Spleen (tissue), 11 donors: ENCODE measurements around the gene ABCB1. TPM values are rescaled to one million over a fixed set of nuclear protein-coding genes. Genes with fewer than 3 reads are reported as not detected.

Source experiments
- DNase-seq: peaks from one replicate; pipeline ENCODE4 v3.0.0-alpha.2; 2020
- H3K27ac ChIP-seq, 8 donors: fragments of 200-600 bp; sonication (generic) in 7 of 8; 1 replicate in 4 of 8; 2 replicates in 4 of 8; pipeline versions ENCODE4 v1.5.0 to v1.8.0; 2016 to 2021; ENCODE audit warnings: inconsistent platforms in 4 of 8, mild to moderate bottlenecking in 4 of 8, moderate library complexity in 1 of 8
- H3K27me3 ChIP-seq, 7 donors: fragments of 200-600 bp; sonication (generic) in 6 of 7; replicated peaks in 1 of 7; 1 replicate in 4 of 7; 2 replicates in 3 of 7; pipeline versions ENCODE4 v1.5.0 to v1.8.0; 2016 to 2021; ENCODE audit warnings: inconsistent platforms in 3 of 7, mild to moderate bottlenecking in 1 of 7
- H3K36me3 ChIP-seq, 6 donors: fragments of 200-600 bp; sonication (generic) in 5 of 6; 1 replicate in 4 of 6; 2 replicates in 2 of 6; pipeline versions ENCODE4 v1.5.0 to v1.8.0; 2016 to 2021; ENCODE audit warnings: inconsistent platforms in 2 of 6
- H3K4me1 ChIP-seq, 6 donors: fragments of 200-600 bp; sonication (generic) in 5 of 6; 1 replicate in 3 of 6; 2 replicates in 3 of 6; pipeline versions ENCODE4 v1.5.0 to v1.8.0; 2016 to 2021; ENCODE audit warnings: inconsistent platforms in 3 of 6
- H3K4me3 ChIP-seq, 8 donors: fragments of 200-600 bp; sonication (generic) in 7 of 8; 1 replicate in 4 of 8; 2 replicates in 4 of 8; pipeline versions ENCODE4 v1.5.0 to v1.8.0; 2016 to 2021; ENCODE audit warnings: inconsistent platforms in 4 of 8, mild to moderate bottlenecking in 4 of 8, moderate library complexity in 2 of 8
- H3K9me3 ChIP-seq, 8 donors: fragments of 200-600 bp; sonication (generic) in 7 of 8; 1 replicate in 4 of 8; 2 replicates in 4 of 8; pipeline versions ENCODE4 v1.5.0 to v1.8.0; 2016 to 2021; ENCODE audit warnings: inconsistent platforms in 4 of 8
- CTCF ChIP-seq, 11 experiments: fragments of 200-600 bp in 7 of 11; fragments of 450-650 bp in 4 of 11; sonication (generic) in 4 of 11; IDR thresholded peaks in 8 of 11; conservative IDR thresholded peaks in 3 of 11; 1 replicate in 7 of 11; 2 replicates in 4 of 11; pipeline versions ENCODE4 v1.4.0 to v1.8.0; 2016 to 2021; ENCODE audit warnings: antibody characterized with exemption in 11 of 11, inconsistent platforms in 4 of 11, mild to moderate bottlenecking in 1 of 11
- POLR2A ChIP-seq, 3 donors: fragments of 450-650 bp; IDR thresholded peaks; one replicate each; pipeline ENCODE4 v1.5.1; 2017; ENCODE audit warnings: antibody characterized with exemption in 3 of 3, mild to moderate bottlenecking in 1 of 3
- POLR2AphosphoS5 ChIP-seq, 3 donors: sonication (generic); formaldehyde crosslinking; IDR thresholded peaks; one replicate each; pipeline ENCODE4 v1.5.1; 2017; ENCODE audit warnings: antibody characterized with exemption in 3 of 3
- WGBS, 5 donors: extraction: QIAGEN DNeasy Blood & Tissue Kit in 3 of 5; methylation state at CpG; one replicate each; pipeline versions ENCODE4 v1.1.5 to v1.1.7; 2013 to 2018; 5-methylcytosine and 5-hydroxymethylcytosine counted together
- intact Hi-C: fragments of 100-400 bp; cut with DNase I; formaldehyde crosslinking; loops from one replicate; pipeline ENCODE4 v1.15.0; 2023; ENCODE audit warnings: low total_unique reads
- polyA plus RNA-seq, 3 donors: library from polyadenylated mRNA; stranded (reverse); fragments of 200-250 nt; gene quantifications; one replicate each; pipeline ENCODE4 v1.2.1, GENCODE V29; 2013
- total RNA-seq, 7 donors: library from RNA; depleted of rRNA in 3 of 7; stranded (reverse); fragments of >200 nt in 3 of 7; fragmentation: NEBNext Ultra II Directional in 4 of 7; extraction: Animal tissue kit (Norgen Biotek cat#: 25700) in 4 of 7; gene quantifications; one replicate each; pipeline versions ENCODE4 v1.1.0 to v1.2.1, GENCODE V29; 2016 to 2021
- donor health status: healthy with polysubstance abuse.
- donor health status: DM: no; HTN: no; CAD: no; lungs with moderate emphysema.
- donor health status: DM: no; HTN: no; CAD: no.
- donor health status: Bipolar disorder and iron deficiency.
- donor health status: healthy.
- donor health status: DM: no; HTN: no; CAD: no.
- donor health status: DM: yes; HTN: yes; CAD: no.

Gene ABCB1
- total and polyA plus RNA-seq, 10 donors: 3.0 to 25.6 (median 11.3) TPM

- H3K36me3 ChIP-seq: no peaks in the 10 kb centered on the region
- no peaks in the 10 kb centered on the region for H3K4me1 ChIP-seq
- no peak overlapping the region for H3K27ac ChIP-seq
- H3K27me3 ChIP-seq: no peaks in the 10 kb centered on the region
- TF ChIP-seq POLR2AphosphoS5 (IDR thresholded peaks at IDR 0.05): no peak
- TF ChIP-seq CTCF (IDR thresholded peaks at IDR 0.05 in 8 of 11, conservative IDR thresholded peaks at IDR 0.05 in 3 of 11): no peak
- TF ChIP-seq POLR2A (IDR thresholded peaks at IDR 0.05): no peak
- no peaks in the 10 kb centered on the region for H3K9me3 ChIP-seq
- intact Hi-C loops: no loop called here
- no peak overlapping the region for H3K4me3 ChIP-seq
- no peak for DNase-seq
- WGBS, 5 donors: 73 to 100% (median 86%) methylated on average over 2 of the region's 2 CpGs
These were observed 117.6 kb downstream of the ABCB1 start for GRCh38 chr7:87483131-87483530.

- Histone ChIP-seq H3K27me3 (no peaks in the 10 kb centered on the region), H3K4me1 (no peaks in the 10 kb centered on the region), H3K9me3 (no peaks in the 10 kb centered on the region), H3K36me3 (no peaks in the 10 kb centered on the region), H3K27ac (no peak overlapping the region), H3K4me3 (no peak overlapping the region)
- TF ChIP-seq POLR2AphosphoS5 (IDR thresholded peaks at IDR 0.05): no peak
- no peak for TF ChIP-seq CTCF (IDR thresholded peaks at IDR 0.05 in 8 of 11, conservative IDR thresholded peaks at IDR 0.05 in 3 of 11)
- TF ChIP-seq POLR2A (IDR thresholded peaks at IDR 0.05): no peak
- WGBS, 5 donors: 67 to 85% (median 77%) methylated on average over 3 of the region's 3 CpGs
- DNase-seq: no peak
- intact Hi-C loops: no loop called here
These were observed 118.6 kb downstream of the ABCB1 start for GRCh38 chr7:87482115-87482514.

- Histone ChIP-seq H3K36me3 (no peaks in the 10 kb centered on the region), H3K4me3 (no peak overlapping the region), H3K4me1 (peaks cover 0 to 16% (median 10%) of the 10 kb centered on the region in 6 donors), H3K9me3 (no peaks in the 10 kb centered on the region), H3K27ac (no peak overlapping the region), H3K27me3 (peaks cover 0 to 13% (median 10%) of the 10 kb centered on the region in 7 donors)
- intact Hi-C loops: no loop called here
- no peak for TF ChIP-seq CTCF (IDR thresholded peaks at IDR 0.05 in 8 of 11, conservative IDR thresholded peaks at IDR 0.05 in 3 of 11)
- TF ChIP-seq POLR2A (IDR thresholded peaks at IDR 0.05): no peak
- no peak for TF ChIP-seq POLR2AphosphoS5 (IDR thresholded peaks at IDR 0.05)
- WGBS, 5 donors: 86 to 96% (median 90%) methylated on average over 2 of the region's 2 CpGs
- no peak for DNase-seq
These were observed 120.3 kb downstream of the ABCB1 start for GRCh38 chr7:87480386-87480785.

- no peak overlapping the region for H3K4me3 ChIP-seq
- H3K4me1 ChIP-seq: peaks cover 0 to 21% (median 14%) of the 10 kb centered on the region in 6 donors
- no peaks in the 10 kb centered on the region for H3K36me3 ChIP-seq
- no peak for DNase-seq
- intact Hi-C loops: no loop called here
- 81 to 87% (median 84%) methylated on average over 2 of the region's 2 CpGs for WGBS, 5 donors
- TF ChIP-seq POLR2AphosphoS5 (IDR thresholded peaks at IDR 0.05): no peak
- TF ChIP-seq POLR2A (IDR thresholded peaks at IDR 0.05): no peak
- TF ChIP-seq CTCF (IDR thresholded peaks at IDR 0.05 in 8 of 11, conservative IDR thresholded peaks at IDR 0.05 in 3 of 11): no peak
- no peaks in the 10 kb centered on the region for H3K9me3 ChIP-seq
- H3K27me3 ChIP-seq: peaks cover 0 to 17% (median 11%) of the 10 kb centered on the region in 7 donors
- H3K27ac ChIP-seq: no peak overlapping the region
These were observed 120.7 kb downstream of the ABCB1 start for GRCh38 chr7:87479951-87480350.
